ENCODE data around the gene FBN2.
"Not testable (repeated sequence)": the region's sequence is repeated elsewhere in the genome, so short reads cannot be mapped to it uniquely, and the experiment has no call there.

The FBN2 gene

DNA sequence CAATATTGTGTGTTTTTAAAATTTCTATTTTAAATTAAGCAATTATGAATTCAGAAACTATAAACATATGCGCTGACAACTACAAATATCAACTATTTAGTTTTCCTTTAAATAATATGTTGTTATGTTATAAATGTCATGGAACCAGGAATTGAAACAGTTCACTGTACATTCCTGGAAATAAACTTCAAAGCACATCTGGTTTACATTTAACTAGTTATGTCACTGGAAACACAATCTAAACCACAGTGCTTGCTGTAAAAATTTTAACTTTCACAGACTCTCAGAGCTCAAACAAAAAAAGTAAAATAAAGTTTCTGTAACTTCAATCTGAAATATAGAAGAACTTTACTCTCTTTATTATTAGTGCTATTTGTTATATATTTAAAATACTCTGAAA is 179.2 kb downstream of the FBN2 start:
- no peak for DNase-seq (ENCODE audit: low read depth in 2 of 2)

DNA sequence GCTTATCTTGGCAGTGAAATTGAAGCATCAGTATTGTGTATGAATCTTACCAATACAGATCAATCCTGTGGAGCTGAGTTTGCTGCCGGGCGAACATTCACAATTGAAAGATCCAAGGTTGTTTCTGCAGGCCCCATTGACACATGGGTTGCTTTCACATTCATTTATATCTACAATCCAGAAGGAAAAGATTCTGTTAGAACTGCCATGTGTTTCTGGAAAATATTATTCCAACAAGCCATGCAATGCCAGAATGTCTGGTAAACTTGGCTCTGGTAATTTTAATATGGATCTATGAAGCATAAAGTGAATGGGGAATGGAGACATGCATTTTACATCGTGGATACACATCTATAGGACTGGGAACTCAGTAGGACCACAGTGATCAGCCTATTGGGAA is 180.8 kb downstream of the FBN2 start:
- DNase-seq (ENCODE audit: low read depth in 2 of 2), result no peak

DNA sequence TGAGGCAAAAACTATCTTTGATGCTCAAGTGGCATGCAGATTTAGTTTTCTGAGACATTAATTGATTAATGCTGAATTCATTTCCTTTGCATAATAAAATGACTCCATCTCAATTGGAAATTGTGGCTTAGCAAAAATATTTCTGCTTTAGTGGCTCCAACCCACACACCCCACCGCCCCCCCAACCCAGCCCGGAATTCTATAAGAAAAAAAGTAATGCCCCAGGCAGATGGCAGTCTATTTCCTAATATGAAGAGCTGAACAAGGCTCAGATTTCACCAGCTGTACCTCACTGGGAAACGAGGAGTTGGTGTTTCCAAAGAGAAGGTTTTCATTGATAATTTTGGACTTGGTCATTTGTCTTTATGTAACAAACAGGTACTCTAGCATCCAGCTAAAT is 182.1 kb downstream of the FBN2 start:
- no peak for DNase-seq (ENCODE audit: low read depth in 2 of 2)

DNA sequence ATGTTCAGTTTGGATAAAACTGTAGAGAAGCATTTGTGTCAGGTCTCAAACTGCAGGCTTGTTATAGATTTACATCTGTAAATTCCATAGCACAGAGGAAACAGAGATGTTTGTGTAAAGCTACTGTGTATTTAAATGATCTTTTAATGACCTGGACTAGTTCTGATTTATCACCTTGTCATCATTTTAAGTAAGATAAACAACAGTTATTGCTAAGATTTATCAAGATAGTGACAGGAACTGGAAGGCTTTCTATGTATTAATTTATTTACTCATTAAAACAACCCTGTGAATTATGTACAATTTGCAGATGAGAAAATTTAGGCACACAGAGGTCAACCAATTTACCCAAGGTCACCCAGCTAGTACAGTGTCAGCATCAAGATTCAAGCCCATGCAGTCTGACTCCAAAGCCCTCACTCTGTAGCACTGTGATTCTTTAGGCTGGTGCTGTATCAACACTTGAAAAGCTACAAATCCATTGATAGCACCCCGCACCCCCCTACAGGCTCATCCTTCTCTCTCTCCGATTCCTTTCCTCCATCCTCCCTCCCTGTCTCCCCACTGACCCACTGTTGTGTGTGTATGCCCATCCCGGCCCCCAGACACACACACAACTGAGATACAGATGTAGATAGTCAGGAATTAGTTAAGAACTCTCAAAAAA is 184.5 kb downstream of the FBN2 start:
- no peak for DNase-seq (ENCODE audit: low read depth in 2 of 2)

DNA sequence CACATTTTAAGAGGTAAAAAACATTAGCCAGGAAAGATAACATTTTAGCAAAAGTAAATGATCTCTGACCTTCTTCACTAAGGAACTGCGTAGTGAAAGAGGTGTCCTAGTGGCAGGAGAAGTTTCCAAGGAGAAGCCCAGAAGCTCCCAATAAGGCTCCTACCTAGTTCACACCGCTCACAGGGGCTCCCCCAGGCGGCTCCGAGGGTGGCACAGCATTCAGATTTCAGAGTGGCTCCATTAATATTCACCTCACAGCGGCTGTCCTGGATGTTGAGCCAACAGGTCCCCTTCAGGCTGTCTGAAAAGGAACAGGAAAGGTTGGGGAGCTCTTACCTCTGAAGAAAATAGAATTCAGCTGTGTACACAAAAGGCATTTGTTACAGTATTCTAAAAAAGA is 187.3 kb downstream of the FBN2 start:
- no peak for DNase-seq (ENCODE audit: low read depth in 2 of 2)

DNA sequence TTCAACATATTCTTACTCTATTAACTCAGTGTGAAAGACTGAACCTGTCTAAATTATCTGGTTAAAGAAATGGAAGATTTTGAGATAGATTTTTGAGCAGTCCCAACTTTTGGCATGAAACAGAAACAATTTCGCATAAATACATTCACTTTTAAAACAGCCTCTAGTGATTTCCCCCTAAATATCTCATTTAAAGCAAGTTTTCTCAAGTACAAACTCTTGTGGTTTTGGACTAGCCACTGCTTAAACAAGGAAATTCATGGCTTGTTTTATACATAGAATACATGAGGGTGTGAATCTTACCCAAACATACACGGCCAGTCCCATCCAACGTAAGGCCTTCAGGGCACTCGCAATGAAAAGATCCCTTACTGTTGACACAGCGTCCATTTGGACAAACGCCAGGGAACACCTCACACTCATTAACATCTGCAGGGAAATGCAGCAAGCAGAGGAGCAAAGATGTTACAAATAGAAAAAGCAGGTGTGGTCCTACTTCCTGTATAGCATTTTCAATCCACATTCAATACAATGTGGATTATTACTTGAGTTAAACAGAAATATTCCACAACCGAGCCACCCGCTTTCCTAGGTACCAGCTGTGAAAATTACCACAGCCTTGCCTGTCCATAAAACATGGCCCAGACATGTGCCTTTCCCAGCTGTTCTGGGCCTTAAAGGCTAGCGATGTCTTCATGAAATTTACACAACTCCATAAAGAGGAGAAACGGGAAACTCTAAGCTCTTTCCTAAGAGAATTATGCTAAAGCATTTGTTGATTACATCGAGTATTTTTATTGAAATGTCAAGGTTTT is 188.8 kb downstream of the FBN2 start:
- DNase-seq (ENCODE audit: low read depth in 2 of 2), result no peak

DNA sequence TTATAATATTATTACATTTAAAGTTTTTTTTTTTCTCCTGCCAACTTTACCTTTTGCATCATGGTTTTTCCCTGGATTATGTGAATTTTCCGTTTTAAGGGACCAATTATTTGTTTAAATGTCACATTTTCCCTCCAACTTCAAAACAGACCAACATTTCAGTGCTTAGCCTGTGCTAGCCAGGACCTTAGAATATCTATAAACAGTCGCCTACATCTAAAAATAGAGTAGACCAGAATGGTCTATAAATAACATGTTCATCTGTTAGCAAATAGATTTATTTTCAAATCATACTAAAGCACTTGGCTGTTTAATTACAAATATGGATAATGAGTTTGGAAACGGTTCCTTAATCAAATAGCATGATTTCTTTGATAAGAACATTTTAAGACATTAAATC is 192.0 kb downstream of the FBN2 start:
- no peak for DNase-seq (ENCODE audit: low read depth in 2 of 2)

DNA sequence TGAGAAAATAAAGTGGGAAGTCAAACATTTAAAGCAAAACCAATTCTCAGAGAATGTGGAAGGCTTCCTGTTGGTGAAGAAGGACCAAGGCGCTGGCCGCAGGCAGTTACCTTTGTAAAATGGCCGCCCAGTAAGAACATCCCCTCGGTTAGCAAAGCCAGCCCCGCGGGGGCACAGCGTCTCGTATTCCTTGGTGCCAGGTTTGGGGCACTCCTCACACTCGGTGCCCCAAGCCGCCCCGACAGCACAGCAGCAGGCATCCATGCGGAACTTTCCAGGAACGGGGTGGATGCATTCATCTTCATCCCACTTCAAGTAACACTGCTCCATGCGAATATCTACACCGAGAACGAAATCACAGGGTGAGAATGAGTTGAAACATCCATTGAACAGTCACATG is 192.8 kb downstream of the FBN2 start:
- no peak for DNase-seq (ENCODE audit: low read depth in 2 of 2)

DNA sequence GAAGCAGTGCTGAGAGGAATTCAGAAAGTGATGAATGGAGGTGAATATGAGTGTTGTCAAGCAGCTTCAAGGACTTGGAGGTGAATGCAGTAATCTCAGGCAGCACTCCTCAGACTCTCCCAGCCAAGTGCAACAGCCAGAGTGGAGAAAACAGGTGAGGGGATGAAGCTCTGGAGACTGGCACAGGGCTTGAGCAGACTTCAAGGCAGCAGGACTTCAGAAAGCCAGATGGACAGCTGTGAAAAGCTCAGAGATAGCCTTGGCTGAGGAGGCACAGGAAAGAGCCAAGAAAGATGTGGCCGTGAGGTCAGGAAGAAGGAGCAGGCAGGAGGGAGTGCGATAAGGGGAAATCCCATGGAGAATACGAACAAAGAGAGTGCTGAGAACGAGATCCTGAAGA is 194.9 kb downstream of the FBN2 start:
- DNase-seq (ENCODE audit: low read depth in 2 of 2), result no peak

DNA sequence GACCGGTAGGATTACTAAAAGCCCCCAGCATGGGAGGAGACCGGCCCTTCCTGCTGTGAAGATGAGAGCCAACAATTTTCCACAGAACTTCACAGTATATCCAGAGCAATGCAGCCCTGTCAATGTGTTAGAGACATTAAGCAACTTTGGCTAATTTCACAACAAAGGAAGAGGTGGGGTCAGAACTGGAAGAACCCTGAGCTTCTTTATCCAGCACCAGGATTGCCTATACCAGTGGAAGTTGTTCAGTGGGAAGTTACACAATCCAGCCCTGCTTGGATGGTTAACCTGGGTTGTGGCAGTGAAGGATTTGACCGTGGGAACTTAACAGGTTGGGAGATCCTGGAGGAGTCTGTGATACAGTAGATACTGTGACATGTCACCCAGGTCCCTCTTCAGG is 197.0 kb downstream of the FBN2 start:
- no peak for DNase-seq (ENCODE audit: low read depth in 2 of 2)

DNA sequence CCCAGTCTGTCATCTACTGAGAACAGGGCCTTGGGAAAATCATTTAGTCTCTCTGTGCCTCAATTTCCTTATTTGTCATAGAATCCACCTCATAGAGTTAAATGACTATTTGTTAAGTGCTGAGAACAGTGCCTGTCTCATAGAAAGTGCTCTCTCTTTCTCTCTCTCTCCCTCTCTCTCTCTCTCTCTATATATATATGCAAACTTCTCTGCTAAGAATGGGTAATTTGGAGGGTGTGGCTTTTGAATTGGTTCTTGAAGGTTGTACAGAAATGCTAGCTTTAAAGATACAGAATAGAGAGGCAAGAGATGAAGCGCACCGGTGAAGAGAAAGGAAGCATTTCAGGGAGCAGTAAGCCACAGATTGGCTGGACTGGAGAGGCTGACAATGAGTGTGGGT is 197.4 kb downstream of the FBN2 start:
- no peak for DNase-seq (ENCODE audit: low read depth in 2 of 2)

DNA sequence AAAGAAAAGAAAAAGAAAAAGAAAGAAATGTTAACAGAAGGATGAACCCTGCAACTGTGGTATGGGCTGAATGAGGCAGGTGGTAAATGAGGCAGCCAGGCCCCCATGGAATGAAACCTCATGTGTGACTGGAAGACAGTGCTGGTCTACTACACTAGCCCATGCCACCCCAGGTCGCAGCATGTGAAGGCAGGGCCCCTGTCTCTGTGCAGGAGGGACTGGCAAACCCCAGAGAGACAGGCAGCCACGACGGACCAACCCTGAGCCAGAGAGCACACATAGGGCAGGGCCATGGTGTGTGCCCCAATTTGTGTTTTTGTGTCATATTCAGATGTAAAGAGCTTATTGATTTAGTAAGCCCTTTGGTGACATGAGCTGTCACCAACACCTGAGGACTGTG is 198.5 kb downstream of the FBN2 start:
- no peak for DNase-seq (ENCODE audit: low read depth in 2 of 2)

DNA sequence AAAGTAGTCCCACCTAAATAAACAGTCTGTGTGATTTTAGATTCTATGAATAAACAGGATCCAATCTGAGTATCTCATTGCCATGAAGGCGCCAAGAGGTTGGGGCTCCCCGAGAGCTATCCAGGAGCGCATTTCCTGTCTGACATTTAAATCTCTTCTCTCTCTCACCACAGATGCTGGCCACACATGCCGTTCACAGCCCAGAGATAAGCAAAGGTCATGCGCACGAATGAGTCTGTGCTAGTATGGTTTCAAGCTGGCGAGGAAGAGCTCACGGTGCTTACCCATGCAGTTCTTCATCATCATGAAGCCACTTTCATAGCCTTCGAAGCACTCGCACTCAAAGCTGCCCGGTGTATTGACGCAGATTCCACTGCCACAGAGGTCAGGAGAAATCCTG is 199.4 kb downstream of the FBN2 start:
- no peak for DNase-seq (ENCODE audit: low read depth in 2 of 2)

DNA sequence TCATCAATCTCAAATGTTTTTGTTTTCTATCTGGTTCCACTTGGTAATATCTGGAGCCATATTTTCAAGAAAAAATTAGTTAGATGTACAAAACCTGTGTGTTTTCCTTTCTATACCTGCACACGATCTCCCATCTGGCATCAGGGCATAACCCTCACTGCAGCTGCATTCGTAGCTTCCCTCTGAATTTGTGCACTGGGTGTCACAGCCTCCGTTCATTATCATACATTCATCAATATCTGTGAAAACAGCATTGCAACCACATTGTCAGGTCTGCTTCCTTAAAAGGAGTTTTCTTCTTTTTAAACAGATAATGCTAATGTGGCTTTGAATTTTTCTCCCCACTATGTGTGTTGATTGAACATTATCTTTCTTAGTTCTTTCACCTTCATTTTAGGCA is 202.7 kb downstream of the FBN2 start:
- DNase-seq (ENCODE audit: low read depth in 2 of 2), result no peak

DNA sequence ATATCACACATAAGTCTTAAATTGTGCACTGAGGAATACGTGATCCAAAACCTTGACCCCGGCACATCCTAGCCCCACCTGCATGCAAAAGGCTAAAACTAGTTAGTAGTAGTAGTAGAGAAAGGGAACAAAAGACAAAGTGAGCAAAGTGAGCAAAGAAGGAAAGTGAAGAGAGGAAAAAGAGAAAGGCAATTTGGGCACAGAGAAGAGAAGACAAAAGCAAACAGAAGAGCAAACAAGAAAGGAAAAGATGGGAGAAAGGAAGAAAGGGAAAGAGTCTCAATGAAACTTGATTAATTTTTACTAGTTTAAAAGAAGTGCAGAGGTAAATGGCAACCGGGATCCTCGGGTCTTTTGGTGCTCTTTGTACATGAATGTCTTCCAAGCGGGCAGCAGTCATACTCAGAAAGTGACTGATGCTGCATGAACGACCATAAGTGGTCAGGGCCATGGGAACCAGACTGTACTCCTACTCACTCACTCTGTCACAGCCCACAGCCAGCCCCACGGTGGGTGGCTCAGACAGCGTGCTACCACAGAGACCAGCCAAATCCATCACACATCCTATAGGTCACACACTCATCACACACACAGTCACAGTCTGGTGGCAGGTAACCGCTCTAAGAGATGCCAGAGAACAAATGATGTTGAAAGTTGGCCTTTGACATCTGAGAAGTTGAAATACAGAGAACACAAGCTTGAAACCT is 203.9 kb downstream of the FBN2 start:
- DNase-seq (ENCODE audit: low read depth in 2 of 2), result no peak

DNA sequence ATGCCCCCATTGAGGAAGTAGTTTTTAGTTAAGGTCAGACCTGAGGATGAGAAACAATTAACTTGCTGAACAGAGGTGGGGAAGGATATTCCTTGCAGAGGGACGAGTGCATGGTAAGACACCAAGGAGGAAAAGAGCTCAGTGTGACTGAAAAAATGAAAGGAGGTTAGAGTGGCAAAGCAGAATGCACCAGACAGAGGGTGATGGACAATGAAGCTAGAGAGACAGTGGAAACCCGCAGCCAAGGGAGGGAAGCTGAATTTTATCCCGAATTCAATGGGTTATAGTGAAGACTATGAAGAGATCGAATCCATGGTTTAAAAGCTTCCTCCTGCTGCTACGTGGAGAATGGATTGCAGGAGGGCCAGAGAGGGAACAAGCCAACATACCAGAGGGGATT is 206.8 kb downstream of the FBN2 start:
- no peak for DNase-seq (ENCODE audit: low read depth in 2 of 2)

DNA sequence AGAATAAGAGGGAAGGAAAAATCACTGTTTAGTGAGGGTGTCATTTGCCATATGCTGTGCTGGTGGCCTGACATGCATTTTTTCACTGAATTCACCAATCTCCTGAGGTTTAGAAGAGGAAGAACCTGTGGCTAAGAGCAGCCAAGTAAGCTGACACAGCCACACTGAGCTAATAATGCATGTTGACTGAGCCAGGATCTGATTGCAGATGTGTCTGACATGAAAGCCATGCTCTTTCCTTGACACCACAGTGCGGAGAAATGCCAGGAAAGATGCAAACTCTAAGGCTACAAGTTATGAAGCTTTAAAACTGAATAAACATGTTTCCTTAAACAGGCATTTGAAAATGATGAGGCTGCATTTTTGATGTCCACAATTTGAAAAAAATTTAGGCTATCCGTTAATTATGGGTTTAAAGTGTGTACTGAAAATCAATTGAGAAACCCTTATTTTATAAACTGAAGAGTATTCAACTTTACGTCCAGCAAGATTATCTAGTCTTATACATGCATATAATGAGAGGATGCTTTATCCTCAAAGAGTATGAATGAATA is 208.6 kb downstream of the FBN2 start:
- DNase-seq (ENCODE audit: low read depth in 2 of 2), result no peak

DNA sequence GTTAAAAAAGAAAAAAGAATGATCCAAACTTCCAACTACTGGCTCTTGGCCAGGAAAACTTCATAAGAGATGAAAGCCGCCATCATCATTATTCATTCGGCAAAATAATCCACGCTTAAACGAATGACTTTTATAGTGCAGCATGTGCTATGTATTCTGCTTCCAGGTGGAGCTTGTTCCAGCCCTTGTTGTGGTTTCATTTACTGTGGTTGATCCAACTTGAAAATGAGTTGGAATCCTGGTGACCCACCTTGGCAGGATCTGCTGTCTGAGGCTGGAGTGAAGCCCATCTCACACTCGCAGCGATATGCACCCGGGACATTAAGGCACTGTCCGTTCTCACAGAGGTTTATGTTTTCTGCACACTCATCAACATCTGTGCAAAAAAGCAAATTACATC is 209.6 kb downstream of the FBN2 start:
- DNase-seq (ENCODE audit: low read depth in 2 of 2), result no peak

DNA sequence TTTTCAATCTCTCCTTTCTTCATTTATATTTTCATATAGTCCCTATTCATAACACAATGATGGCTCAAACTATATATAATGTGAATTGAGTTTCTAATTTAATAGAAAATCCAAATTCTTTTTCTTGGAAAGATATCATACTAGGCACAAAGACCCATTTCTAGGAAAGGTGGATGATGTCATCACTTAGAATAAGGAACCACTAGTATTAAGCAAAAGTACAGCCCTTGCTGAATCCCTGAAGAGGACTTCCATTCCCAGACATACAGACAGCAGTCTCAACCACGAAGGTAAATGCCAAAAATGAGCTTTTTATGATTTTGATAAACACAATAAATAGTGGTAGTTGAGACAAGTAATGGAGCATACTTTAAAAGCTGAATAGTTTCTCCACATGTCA is 210.0 kb downstream of the FBN2 start:
- DNase-seq (ENCODE audit: low read depth in 2 of 2), result no peak

DNA sequence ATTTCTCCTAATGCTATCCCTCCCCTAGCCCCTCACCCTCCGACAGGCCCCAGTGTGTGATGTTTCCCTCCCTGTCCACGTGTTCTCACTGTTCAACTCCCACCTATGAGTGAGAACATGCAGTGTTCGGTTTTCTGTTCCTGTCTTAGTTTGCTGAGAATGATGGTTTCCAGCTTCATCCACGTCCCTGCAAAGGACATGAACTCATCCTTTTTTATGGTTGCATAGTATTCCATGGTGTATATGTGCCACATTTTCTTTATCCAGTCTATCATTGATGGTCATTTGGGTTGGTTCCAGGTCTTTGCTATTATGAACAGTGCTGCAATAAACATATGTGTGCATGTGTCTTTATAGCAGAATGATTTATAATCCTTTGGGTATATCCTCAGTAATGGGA is 216.6 kb downstream of the FBN2 start:
- DNase-seq (ENCODE audit: low read depth in 2 of 2), result not testable (repeated sequence)

DNA sequence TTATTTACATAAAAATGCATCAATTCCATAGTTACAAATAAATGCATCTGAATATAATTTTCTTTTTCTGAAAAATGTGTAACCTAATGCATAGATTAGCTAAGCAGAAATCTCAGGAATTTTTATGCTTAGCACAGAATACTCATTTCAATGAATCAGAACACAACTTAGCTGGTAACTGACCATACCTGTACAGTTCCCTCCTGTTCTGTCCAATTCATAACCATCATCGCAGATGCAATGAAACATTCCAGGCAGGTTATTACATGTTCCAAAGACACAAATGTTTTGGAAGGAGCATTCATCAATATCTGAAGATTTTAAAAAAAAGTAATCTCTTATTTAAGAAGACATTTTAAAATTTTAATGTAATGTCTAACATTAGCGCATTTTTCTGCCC is 219.4 kb downstream of the FBN2 start:
- DNase-seq (ENCODE audit: low read depth in 2 of 2), result no peak

DNA sequence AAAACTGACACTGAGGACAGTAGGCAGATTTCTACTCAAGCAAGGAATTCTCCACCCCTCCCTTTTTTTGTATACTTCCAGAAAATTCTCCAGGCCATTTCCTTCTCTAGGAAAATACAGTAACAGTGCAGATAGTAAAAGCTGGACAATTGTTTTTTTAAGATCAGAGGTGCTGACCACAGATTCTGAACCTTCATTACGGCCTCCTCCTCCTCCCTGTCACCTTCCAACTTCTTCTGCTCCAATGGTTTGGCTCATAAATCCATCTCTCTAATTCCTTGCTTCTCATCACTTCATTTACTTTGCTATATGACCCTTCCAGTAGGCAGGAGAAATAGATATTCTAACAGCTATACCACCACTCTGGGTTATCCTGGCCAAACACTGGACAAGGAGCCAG is 220.6 kb downstream of the FBN2 start:
- DNase-seq (ENCODE audit: low read depth in 2 of 2), result no peak

DNA sequence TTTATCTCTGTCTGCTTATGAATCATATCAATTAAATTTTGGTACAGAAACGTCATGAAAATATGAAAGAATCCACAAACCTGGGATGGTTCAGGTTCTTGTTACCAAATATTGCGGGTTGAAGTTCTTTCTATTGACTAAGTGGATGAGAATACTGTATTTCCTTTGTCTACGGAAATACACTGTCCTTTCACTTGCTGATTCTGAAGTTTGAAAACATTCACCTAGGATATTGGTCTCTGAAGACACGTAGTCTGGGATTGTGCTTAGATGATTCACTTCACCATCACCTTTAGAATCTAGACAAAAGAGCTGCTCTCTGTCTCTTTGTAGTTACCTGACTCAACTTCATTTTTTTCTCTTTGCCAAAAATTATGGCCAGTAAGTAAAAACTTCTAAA is 222.4 kb downstream of the FBN2 start:
- no peak for DNase-seq (ENCODE audit: low read depth in 2 of 2)
